Epidermal melanocyte (primary cell): ENCODE results near the gene KRTAP10-10.
"Not testable (repeated sequence)": the region's sequence is repeated elsewhere in the genome, so short reads cannot be mapped to it uniquely, and the experiment has no call there.

Experiments used
- DNase-seq: peaks from one replicate; pipeline ENCODE4 v3.0.0; 2011; ENCODE audit warnings: low spot score; ENCODE audit not compliant: insufficient read length

Gene KRTAP10-10

DNA sequence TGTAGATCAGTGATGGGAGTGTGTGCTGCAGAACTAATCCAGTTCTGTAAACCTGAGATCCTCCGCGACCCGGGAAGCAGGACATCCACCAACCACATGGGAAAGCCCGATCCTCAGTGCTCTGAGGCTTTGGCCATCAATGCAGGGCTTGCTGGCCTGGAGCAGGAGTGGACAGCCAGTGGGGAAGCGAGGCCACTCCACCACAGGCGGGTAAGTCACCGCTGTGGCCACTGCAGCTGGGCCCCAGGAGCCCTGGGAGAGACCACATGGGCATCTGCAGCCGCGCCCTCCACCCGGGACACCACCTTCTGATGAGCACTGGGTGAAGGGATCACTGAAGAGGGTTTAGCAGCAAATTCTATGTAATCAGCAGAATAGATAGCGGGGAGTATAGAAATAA lies 44.0 kb downstream of the KRTAP10-10 start:
- no peak for DNase-seq

DNA sequence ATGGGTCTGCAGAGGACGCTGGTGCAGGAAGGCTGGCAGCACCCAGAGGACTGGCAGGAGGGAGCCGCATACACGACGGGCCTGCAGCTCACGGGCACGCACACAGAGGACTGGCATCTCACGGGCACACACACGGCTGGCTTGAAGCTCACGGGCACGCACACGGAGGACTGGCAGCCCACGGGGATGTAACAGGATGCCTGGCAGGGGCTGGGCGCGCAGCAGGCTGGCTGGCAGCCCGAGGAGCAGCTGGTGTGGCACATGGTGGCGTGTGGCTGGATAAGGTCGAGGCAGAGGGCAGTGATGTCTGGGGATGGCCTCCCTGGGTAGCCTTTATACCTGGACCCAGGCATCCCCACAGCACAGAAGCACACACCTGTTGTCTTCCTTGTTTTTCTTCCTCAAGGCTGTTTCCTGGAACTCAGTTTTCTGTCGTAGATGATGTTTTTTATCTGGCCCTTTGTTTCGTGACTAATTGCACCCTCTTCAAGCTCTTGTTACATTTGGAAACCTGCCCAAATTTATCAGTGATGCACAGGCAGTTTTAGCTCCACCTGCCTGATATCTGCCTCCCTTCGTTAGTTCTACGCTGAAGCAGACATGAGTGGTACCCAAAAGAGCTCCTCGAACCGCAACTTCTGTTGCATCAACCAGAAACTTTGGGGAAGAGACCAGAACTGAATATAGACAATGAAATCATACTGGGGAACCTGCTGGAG lies 44.9 kb downstream of the KRTAP10-10 start, which contains the start of gene KRTAP12-1:
KRTAP12-1 (minus strand) TSS at position 303 of the 719 bp plus-strand sequence; CDS start at position 263, 40 bp downstream.
- no peak for DNase-seq

DNA sequence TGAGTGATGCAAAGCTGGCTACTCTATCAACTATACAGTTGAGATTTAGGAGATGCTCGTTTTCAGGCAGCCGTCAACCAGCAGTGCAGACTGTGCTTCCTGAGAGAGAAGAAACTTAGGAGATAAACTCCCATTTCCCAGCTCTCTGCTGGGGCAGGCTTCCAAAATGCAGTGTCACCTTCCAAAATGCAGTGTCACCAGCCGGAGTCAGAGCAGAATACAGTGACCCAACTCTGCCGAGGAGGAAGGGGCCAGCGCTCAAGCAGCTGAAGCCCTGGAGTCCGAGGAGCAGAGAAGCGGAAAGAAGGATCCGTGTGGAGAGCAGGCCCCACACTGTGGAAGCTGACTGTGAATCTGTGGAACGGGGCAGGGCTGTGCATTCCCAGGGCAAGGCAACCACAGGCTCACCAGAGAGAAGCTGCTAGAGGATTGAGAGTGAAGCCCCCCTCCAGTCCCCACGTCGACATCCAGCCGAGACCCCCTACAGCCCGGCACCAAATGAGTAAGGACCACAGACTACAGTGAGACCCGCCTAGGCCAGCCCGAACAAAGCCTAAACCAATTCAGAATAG lies 45.5 kb downstream of the KRTAP10-10 start:
- no peak for DNase-seq

DNA sequence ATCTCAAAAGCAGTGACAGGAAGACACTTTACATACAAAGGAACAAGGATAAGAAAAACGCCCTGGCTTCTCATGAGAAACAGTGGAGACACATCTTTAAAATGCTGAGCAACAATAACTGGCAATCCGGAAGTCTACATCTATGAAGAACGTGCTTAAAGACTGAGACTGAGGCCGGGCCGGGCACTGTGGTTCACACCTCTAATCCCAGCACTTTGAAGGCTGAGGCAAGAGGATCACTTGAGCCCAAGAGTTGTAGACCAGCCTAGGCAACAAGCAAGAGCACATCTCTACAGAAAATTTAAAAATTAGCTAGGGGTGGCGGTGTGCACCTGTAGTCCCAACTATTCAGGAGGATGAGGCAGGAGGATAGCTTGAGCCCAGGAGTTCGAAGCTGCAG lies 46.9 kb downstream of the KRTAP10-10 start:
- DNase-seq, result no peak

DNA sequence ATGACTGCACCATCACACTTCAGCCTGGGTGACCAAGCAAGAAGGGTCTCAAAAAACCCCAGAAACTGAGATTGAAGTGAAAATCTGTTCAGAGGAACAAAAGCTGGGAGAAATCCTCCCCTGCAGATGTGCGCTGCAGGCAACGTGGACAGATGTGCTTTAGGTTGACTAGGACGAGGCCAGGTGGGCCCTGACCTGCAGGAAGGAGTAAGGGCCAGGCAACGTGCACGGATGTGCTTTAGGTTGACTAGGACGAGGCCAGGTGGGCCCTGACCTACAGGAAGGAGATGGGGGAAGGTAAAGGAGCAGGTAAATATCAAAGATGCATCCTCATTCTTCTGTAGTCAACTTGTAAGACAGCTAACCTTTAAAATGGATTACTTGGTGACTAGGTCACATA lies 47.3 kb downstream of the KRTAP10-10 start:
- DNase-seq, result no peak

DNA sequence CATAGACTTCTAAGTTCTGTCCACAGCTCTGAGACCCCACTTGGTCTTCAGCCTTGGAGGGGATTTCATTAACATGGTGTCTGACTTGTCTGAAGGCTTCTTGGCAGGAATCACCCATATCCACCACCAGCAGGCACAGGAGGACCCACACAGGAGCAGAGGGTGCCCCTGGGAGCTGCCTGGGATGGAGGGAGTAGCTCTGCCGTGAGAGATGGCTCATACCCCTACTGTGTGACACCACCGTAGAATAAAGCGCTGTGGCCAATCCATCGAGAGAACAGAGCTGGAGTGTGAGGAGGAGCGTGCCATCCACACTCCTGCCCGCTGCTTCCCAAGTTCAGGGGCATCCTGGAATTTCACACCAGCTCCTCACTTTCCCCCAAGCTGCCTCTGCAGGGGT lies 47.9 kb downstream of the KRTAP10-10 start:
- not testable (repeated sequence) for DNase-seq

DNA sequence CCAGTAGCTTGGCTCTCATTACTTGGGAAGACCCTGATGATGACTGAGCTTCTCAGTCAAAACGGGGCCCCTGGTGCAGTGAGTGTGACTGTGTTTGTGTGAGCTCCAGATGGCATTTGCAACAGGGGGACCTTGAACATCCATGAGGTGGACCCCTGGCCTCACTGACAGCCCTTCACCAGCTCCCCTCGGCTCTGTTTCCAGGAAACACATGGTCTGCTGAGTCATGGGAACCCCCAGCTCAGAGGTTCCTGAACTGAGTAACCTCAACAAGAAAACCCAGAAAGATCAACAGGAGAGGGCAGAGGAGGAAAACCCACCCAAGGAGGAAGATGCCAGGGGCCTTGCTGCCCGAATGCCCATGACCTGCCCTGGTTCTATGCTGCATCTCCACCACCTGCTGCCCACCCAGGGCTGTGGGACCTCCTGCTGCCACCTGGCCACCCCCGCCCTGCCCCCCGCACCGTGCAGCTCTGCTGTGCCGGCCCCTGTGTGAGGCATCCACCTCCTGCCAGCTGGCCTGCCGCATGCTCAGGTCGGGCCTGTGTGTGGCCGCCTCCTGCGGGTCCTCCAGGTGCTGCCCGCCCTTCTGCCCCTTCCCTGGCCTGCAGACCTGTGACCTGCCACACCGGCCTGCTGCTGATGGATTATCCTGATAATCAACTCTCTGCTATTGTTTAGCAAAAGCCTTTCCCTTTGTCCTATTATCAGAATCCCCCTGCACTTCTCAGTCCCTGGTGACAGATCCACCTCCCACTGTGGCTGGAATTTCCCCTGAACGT lies 49.0 kb downstream of the KRTAP10-10 start:
- no peak for DNase-seq

DNA sequence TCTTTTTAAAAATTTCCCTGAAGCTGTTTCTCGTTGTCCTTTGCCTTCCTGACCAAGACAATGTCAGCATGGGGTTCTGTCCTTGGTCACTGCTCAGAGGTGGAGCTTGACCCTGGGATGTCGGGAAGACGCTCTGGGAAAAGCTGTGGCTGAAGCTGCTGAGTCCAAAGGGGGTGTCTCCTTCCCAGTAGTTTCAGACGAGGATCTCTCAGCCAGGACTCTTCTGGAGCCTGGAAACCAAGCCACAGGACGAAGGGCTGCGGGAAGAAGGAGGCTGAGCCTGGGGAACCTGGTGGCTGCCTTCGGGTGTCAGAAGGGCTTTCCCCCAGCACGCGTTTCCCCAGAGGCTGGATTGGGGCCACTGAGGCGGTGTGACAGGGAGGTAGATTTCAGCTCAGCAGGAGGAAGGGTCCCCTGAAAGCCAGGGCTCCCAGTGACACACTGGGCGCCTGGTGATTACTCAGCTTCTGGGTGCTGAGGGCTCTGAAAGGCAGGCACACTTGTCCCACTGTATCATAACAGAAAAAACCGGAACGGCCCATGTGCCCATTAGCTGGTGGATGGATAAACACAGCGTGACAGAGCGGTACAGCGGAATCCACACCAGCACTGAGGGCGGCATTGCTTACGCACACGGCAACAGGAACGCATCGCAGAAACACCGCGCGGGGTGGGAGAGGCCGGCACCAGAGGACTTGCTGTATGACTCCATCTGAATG lies 49.8 kb downstream of the KRTAP10-10 start:
- DNase-seq, result no peak

DNA sequence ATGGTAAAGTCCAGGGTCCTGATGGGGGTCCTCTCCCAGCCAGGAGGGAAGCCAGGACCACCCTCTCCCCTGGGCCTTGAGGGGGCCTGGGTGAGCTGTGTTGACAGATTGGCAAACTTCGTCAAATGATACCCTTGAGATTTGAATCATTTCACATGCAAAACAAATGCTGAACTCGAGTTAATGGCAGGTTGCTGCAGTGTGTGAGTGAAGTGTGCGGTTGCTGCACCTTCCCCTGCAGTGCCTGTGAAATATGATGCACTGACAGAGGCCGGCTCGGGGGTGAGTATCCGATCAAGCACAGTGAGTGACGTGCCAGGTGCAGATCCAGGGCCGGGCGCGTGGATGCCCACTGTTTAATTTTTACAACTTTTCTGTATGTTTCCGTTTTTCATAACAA lies 50.5 kb downstream of the KRTAP10-10 start:
- no peak for DNase-seq
